GM23338 (cell line): ENCODE results near the gene TARS2. TPM values are rescaled to one million over a fixed set of nuclear protein-coding genes. Genes with fewer than 3 reads are reported as not detected.

Experiments used
- ATAC-seq: fragments of 200-7000 bp; cut with Tn5 transposase; 3 replicates; pipeline ENCODE4 v1.9.1; 2020
- DNase-seq: peaks from one replicate; pipeline ENCODE4 v3.0.0-alpha.2; 2015; ENCODE audit warnings: low spot score
- H2AFZ ChIP-seq: fragments of 200-600 bp; sonication (generic); 2 replicates; pipeline ENCODE4 v1.8.0; 2016; ENCODE audit warnings: antibody characterized with exemption, mild to moderate bottlenecking, moderate library complexity
- H3F3A ChIP-seq: fragments of 200-600 bp; sonication (generic); replicated peaks from 2 replicates; pipeline ENCODE4 v1.8.0; 2017; ENCODE audit warnings: antibody characterized with exemption, mixed run types, low read depth
- H3K27ac ChIP-seq: fragments of 200-600 bp; sonication (generic); 2 replicates; pipeline ENCODE4 v1.6.1; 2016; ENCODE audit warnings: low read depth
- H3K27me3 ChIP-seq: fragments of 200-600 bp; sonication (generic); 2 replicates; pipeline ENCODE4 v1.8.0; 2016; ENCODE audit warnings: mild to moderate bottlenecking, mixed run types, moderate library complexity; ENCODE audit not compliant: insufficient read depth
- H3K36me3 ChIP-seq: fragments of 200-600 bp; sonication (generic); 2 replicates; pipeline ENCODE4 v1.8.0; 2016; ENCODE audit warnings: mild to moderate bottlenecking; ENCODE audit not compliant: insufficient read depth
- H3K4me1 ChIP-seq: fragments of 200-600 bp; sonication (generic); 2 replicates; pipeline ENCODE4 v1.8.0; 2016; ENCODE audit warnings: mild to moderate bottlenecking, moderate library complexity; ENCODE audit not compliant: insufficient read depth
- H3K4me2 ChIP-seq: fragments of 200-600 bp; sonication (generic); 2 replicates; pipeline ENCODE4 v1.7.1; 2017; ENCODE audit warnings: mixed run types
- H3K4me3 ChIP-seq: fragments of 200-600 bp; sonication (generic); 2 replicates; pipeline ENCODE4 v1.6.1; 2016; ENCODE audit warnings: mixed run types
- H3K79me2 ChIP-seq: fragments of 200-600 bp; sonication (generic); replicated peaks from 2 replicates; pipeline ENCODE4 v1.8.0; 2017; ENCODE audit warnings: mild to moderate bottlenecking; ENCODE audit not compliant: insufficient read depth
- H3K9me2 ChIP-seq: fragments of 200-600 bp; sonication (generic); 2 replicates; pipeline ENCODE4 v1.8.0; 2017; ENCODE audit not compliant: insufficient read depth
- H4K20me1 ChIP-seq: fragments of 200-600 bp; sonication (generic); replicated peaks from 2 replicates; pipeline ENCODE4 v1.8.0; 2017; ENCODE audit warnings: mild to moderate bottlenecking; ENCODE audit not compliant: insufficient read depth
- H3K27ac Mint-ChIP-seq: 2 replicates; pipeline ENCODE4 v1.8.0; 2020; ENCODE audit warnings: inconsistent platforms, mild to moderate bottlenecking, moderate library complexity, mixed read lengths
- H3K27me3 Mint-ChIP-seq: 3 replicates; pipeline ENCODE4 v1.8.0; 2022; ENCODE audit warnings: low read depth, mild to moderate bottlenecking, moderate library complexity, mixed read lengths, inconsistent platforms; ENCODE audit not compliant: insufficient read depth, poor library complexity
- H3K36me3 Mint-ChIP-seq: 3 replicates; pipeline ENCODE4 v1.8.0; 2021; ENCODE audit warnings: low read depth, mild to moderate bottlenecking, inconsistent platforms, moderate library complexity, mixed read lengths
- H3K4me1 Mint-ChIP-seq: 3 replicates; pipeline ENCODE4 v1.8.0; 2020; ENCODE audit warnings: mild to moderate bottlenecking, inconsistent platforms, mixed read lengths
- H3K4me3 Mint-ChIP-seq: 3 replicates; pipeline ENCODE4 v1.8.0; 2021; ENCODE audit warnings: moderate library complexity, mild to moderate bottlenecking, inconsistent platforms, mixed read lengths
- H3K9me3 Mint-ChIP-seq: 3 replicates; pipeline ENCODE4 v1.8.0; 2020; ENCODE audit warnings: moderate library complexity, mild to moderate bottlenecking, inconsistent platforms, mixed read lengths
- CREB1 ChIP-seq: fragments of 250-450 bp; sonication (Bioruptor Pico); IDR thresholded peaks from 2 replicates; pipeline ENCODE4 v1.5.0; 2020; ENCODE audit warnings: low read depth, mild to moderate bottlenecking, moderate library complexity
- EZH2 ChIP-seq: fragments of 200-600 bp; sonication (generic); IDR thresholded peaks from one replicate; pipeline ENCODE4 v1.8.0; 2017; ENCODE audit warnings: antibody characterized with exemption, mild to moderate bottlenecking, low read depth; ENCODE audit not compliant: unreplicated experiment
- EZH2phosphoT487 ChIP-seq: fragments of 200-600 bp; sonication (generic); IDR thresholded peaks from one replicate; pipeline ENCODE4 v1.8.1; 2018; ENCODE audit warnings: antibody characterized with exemption; ENCODE audit not compliant: unreplicated experiment
- JUNB ChIP-seq: IDR thresholded peaks from one replicate; pipeline ENCODE4 v1.6.1; 2016; ENCODE audit warnings: antibody characterized with exemption; ENCODE audit not compliant: unreplicated experiment
- NANOG ChIP-seq: IDR thresholded peaks from 2 replicates; pipeline ENCODE4 v1.6.1; 2016; ENCODE audit warnings: antibody characterized with exemption, borderline replicate concordance
- POLR2AphosphoS5 ChIP-seq: IDR thresholded peaks from 2 replicates; pipeline ENCODE4 v1.6.1; 2016; ENCODE audit warnings: antibody characterized with exemption, low read depth
- STAT1 ChIP-seq: IDR thresholded peaks from one replicate; pipeline ENCODE4 v1.6.1; 2016; ENCODE audit warnings: antibody characterized with exemption; ENCODE audit not compliant: unreplicated experiment
- ZNF114 ChIP-seq: fragments of 250-450 bp; sonication (Bioruptor Pico); IDR thresholded peaks from 2 replicates; pipeline ENCODE4 v1.5.0; 2020; ENCODE audit warnings: mild to moderate bottlenecking, moderate library complexity
- ZNF331 ChIP-seq: fragments of 250-450 bp; sonication (Bioruptor Pico); IDR thresholded peaks from 2 replicates; pipeline ENCODE4 v1.5.0; 2020; ENCODE audit warnings: low read depth, mild to moderate bottlenecking, moderate library complexity
- polyA plus RNA-seq: library from polyadenylated mRNA; unstranded; fragments of >200 nt; fragmentation: Nextera tagmentation; extraction: Ambion mirVana; gene quantifications from 2 replicates; pipeline ENCODE4 v1.2.1, GENCODE V29; 2016
- total RNA-seq: library from RNA; depleted of rRNA; stranded (reverse); fragments of >200 nt; shearing (Covaris generic); gene quantifications from 2 replicates; pipeline ENCODE4 v1.2.3, GENCODE V29; 2014
- TF ChIP-seq, protein P1 (sequence below), 2 experiments: fragments of 200-600 bp in 1 of 2; sonication (generic) in 1 of 2; conservative IDR thresholded peaks; 2 replicates each; pipeline versions ENCODE4 v1.5.1 to v1.6.1; 2016 to 2017; ENCODE audit warnings: antibody characterized with exemption in 2 of 2, low read depth in 2 of 2, mild to moderate bottlenecking in 2 of 2, moderate library complexity in 1 of 2
- TF ChIP-seq, protein P2 (sequence below): IDR thresholded peaks from 2 replicates; pipeline ENCODE4 v1.6.1; 2016; ENCODE audit warnings: antibody characterized with exemption
- TF ChIP-seq, protein P3 (sequence below): fragments of 250-450 bp; sonication (Bioruptor Pico); IDR thresholded peaks from 2 replicates; pipeline ENCODE4 v1.5.0; 2020; ENCODE audit warnings: mild to moderate bottlenecking, moderate library complexity
- TF ChIP-seq, protein P4 (sequence below): IDR thresholded peaks from one replicate; pipeline ENCODE4 v1.6.1; 2018; ENCODE audit warnings: antibody characterized with exemption; ENCODE audit not compliant: unreplicated experiment

TARS2 gene
- total and polyA plus RNA-seq, 2 experiments from 2014 or later, result 19.5 to 28.4 TPM

DNA sequence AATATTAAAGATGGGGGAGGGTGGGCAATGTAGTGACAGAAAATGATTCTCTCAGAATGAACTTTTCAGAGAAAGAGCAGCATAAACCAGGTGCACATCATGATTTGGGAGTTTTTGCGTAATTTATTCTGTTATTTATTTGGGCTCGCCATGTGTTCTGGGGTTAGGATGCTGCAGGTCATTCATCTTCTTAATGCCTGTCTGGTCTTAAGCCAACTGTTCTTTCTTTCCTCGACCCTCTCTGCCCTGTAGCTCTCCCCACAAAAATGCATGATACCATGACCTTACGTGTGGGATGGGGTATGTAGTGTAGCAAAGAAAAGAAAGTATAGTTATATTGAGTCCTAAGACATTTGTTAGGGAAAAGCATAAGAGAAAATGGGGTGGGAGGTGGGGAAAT lies 12.3 kb upstream of the TARS2 start (continued):
- TF ChIP-seq JUNB (no peak), ZNF114 (CRISPR knock-in tag) (no peak)

DNA sequence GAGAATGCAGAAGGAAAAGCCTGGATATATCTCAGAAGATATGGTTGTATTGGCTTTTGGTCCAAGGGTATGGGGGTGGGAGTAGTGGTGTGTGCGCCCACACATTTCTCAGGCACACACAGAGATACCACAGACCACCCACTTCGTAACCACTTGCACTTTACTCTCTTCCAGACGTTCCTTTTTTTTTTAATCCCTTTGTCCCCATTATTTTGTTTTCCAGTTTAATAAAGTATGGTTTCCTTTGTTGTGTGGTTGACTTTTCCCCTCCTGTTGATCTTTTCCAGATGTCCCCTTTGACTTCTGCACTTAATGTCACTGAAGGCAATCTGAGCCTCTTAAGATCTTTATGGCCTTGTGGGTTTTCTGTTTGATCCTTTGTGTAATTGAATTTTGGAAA lies 10.5 kb upstream of the TARS2 start:
- Mint-ChIP-seq H3K36me3 (peaks cover 15% of the 10 kb centered on the region), H3K27me3 (peaks cover 18% of the 10 kb centered on the region), H3K9me3 (no peaks in the 10 kb centered on the region), H3K4me1 (peaks cover 16% of the 10 kb centered on the region), H3K27ac (no peak overlapping the region), H3K4me3 (no peak overlapping the region)
- Histone ChIP-seq H3K79me2 (no peaks in the 10 kb centered on the region), H3K36me3 (peaks cover 2% of the 10 kb centered on the region; the same call in 1 of the 2 replicates), H2AFZ (no peak overlapping the region), H3K27me3 (no peaks in the 10 kb centered on the region), H3F3A (peaks cover 4% of the 10 kb centered on the region; the same call in 1 of the 2 replicates), H3K4me2 (no peak overlapping the region), H3K27ac (0 out of 2 replicates have a peak overlapping the region, but pooled peaks have one; percentile 15), H3K4me1 (0 out of 2 replicates have a peak, but pooled peaks cover 4% of the 10 kb centered on the region), H3K9me2 (no peaks in the 10 kb centered on the region), H4K20me1 (no peaks in the 10 kb centered on the region; the same call in 1 of the 2 replicates), H3K4me3 (no peak overlapping the region)
- ATAC-seq (no peak), DNase-seq (no peak)
- no peak for TF ChIP-seq STAT1
- TF ChIP-seq, protein P1, sequence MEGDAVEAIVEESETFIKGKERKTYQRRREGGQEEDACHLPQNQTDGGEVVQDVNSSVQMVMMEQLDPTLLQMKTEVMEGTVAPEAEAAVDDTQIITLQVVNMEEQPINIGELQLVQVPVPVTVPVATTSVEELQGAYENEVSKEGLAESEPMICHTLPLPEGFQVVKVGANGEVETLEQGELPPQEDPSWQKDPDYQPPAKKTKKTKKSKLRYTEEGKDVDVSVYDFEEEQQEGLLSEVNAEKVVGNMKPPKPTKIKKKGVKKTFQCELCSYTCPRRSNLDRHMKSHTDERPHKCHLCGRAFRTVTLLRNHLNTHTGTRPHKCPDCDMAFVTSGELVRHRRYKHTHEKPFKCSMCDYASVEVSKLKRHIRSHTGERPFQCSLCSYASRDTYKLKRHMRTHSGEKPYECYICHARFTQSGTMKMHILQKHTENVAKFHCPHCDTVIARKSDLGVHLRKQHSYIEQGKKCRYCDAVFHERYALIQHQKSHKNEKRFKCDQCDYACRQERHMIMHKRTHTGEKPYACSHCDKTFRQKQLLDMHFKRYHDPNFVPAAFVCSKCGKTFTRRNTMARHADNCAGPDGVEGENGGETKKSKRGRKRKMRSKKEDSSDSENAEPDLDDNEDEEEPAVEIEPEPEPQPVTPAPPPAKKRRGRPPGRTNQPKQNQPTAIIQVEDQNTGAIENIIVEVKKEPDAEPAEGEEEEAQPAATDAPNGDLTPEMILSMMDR (conservative IDR thresholded peaks at IDR 0.05; ENCODE audit: low read depth in 2 of 2), result no peak
- no peak for TF ChIP-seq CREB1 (CRISPR knock-in tag)
- TF ChIP-seq ZNF114 (CRISPR knock-in tag), result no peak
- TF ChIP-seq NANOG, result no peak
- TF ChIP-seq EZH2phosphoT487, result no peak
- no peak for TF ChIP-seq ZNF331
- TF ChIP-seq EZH2, result no peak
- TF ChIP-seq, protein P2, sequence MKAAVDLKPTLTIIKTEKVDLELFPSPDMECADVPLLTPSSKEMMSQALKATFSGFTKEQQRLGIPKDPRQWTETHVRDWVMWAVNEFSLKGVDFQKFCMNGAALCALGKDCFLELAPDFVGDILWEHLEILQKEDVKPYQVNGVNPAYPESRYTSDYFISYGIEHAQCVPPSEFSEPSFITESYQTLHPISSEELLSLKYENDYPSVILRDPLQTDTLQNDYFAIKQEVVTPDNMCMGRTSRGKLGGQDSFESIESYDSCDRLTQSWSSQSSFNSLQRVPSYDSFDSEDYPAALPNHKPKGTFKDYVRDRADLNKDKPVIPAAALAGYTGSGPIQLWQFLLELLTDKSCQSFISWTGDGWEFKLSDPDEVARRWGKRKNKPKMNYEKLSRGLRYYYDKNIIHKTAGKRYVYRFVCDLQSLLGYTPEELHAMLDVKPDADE, result no peak
- no peak for TF ChIP-seq JUNB
- TF ChIP-seq, protein P3, sequence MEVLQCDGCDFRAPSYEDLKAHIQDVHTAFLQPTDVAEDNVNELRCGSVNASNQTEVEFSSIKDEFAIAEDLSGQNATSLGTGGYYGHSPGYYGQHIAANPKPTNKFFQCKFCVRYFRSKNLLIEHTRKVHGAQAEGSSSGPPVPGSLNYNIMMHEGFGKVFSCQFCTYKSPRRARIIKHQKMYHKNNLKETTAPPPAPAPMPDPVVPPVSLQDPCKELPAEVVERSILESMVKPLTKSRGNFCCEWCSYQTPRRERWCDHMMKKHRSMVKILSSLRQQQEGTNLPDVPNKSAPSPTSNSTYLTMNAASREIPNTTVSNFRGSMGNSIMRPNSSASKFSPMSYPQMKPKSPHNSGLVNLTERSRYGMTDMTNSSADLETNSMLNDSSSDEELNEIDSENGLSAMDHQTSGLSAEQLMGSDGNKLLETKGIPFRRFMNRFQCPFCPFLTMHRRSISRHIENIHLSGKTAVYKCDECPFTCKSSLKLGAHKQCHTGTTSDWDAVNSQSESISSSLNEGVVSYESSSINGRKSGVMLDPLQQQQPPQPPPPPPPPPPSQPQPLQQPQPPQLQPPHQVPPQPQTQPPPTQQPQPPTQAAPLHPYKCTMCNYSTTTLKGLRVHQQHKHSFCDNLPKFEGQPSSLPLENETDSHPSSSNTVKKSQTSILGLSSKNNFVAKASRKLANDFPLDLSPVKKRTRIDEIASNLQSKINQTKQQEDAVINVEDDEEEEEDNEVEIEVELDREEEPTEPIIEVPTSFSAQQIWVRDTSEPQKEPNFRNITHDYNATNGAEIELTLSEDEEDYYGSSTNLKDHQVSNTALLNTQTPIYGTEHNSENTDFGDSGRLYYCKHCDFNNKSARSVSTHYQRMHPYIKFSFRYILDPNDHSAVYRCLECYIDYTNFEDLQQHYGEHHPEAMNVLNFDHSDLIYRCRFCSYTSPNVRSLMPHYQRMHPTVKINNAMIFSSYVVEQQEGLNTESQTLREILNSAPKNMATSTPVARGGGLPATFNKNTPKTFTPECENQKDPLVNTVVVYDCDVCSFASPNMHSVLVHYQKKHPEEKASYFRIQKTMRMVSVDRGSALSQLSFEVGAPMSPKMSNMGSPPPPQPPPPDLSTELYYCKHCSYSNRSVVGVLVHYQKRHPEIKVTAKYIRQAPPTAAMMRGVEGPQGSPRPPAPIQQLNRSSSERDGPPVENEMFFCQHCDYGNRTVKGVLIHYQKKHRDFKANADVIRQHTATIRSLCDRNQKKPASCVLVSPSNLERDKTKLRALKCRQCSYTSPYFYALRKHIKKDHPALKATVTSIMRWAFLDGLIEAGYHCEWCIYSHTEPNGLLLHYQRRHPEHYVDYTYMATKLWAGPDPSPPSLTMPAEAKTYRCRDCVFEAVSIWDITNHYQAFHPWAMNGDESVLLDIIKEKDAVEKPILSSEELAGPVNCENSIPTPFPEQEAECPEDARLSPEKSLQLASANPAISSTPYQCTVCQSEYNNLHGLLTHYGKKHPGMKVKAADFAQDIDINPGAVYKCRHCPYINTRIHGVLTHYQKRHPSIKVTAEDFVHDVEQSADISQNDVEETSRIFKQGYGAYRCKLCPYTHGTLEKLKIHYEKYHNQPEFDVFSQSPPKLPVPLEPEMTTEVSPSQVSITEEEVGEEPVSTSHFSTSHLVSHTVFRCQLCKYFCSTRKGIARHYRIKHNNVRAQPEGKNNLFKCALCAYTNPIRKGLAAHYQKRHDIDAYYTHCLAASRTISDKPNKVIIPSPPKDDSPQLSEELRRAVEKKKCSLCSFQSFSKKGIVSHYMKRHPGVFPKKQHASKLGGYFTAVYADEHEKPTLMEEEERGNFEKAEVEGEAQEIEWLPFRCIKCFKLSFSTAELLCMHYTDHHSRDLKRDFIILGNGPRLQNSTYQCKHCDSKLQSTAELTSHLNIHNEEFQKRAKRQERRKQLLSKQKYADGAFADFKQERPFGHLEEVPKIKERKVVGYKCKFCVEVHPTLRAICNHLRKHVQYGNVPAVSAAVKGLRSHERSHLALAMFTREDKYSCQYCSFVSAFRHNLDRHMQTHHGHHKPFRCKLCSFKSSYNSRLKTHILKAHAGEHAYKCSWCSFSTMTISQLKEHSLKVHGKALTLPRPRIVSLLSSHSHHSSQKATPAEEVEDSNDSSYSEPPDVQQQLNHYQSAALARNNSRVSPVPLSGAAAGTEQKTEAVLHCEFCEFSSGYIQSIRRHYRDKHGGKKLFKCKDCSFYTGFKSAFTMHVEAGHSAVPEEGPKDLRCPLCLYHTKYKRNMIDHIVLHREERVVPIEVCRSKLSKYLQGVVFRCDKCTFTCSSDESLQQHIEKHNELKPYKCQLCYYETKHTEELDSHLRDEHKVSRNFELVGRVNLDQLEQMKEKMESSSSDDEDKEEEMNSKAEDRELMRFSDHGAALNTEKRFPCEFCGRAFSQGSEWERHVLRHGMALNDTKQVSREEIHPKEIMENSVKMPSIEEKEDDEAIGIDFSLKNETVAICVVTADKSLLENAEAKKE, result no peak
- TF ChIP-seq POLR2AphosphoS5, result no peak
- TF ChIP-seq, protein P4, sequence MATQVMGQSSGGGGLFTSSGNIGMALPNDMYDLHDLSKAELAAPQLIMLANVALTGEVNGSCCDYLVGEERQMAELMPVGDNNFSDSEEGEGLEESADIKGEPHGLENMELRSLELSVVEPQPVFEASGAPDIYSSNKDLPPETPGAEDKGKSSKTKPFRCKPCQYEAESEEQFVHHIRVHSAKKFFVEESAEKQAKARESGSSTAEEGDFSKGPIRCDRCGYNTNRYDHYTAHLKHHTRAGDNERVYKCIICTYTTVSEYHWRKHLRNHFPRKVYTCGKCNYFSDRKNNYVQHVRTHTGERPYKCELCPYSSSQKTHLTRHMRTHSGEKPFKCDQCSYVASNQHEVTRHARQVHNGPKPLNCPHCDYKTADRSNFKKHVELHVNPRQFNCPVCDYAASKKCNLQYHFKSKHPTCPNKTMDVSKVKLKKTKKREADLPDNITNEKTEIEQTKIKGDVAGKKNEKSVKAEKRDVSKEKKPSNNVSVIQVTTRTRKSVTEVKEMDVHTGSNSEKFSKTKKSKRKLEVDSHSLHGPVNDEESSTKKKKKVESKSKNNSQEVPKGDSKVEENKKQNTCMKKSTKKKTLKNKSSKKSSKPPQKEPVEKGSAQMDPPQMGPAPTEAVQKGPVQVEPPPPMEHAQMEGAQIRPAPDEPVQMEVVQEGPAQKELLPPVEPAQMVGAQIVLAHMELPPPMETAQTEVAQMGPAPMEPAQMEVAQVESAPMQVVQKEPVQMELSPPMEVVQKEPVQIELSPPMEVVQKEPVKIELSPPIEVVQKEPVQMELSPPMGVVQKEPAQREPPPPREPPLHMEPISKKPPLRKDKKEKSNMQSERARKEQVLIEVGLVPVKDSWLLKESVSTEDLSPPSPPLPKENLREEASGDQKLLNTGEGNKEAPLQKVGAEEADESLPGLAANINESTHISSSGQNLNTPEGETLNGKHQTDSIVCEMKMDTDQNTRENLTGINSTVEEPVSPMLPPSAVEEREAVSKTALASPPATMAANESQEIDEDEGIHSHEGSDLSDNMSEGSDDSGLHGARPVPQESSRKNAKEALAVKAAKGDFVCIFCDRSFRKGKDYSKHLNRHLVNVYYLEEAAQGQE, result no peak
